Measurements from ENCODE around the gene SPTLC2.

DNA sequence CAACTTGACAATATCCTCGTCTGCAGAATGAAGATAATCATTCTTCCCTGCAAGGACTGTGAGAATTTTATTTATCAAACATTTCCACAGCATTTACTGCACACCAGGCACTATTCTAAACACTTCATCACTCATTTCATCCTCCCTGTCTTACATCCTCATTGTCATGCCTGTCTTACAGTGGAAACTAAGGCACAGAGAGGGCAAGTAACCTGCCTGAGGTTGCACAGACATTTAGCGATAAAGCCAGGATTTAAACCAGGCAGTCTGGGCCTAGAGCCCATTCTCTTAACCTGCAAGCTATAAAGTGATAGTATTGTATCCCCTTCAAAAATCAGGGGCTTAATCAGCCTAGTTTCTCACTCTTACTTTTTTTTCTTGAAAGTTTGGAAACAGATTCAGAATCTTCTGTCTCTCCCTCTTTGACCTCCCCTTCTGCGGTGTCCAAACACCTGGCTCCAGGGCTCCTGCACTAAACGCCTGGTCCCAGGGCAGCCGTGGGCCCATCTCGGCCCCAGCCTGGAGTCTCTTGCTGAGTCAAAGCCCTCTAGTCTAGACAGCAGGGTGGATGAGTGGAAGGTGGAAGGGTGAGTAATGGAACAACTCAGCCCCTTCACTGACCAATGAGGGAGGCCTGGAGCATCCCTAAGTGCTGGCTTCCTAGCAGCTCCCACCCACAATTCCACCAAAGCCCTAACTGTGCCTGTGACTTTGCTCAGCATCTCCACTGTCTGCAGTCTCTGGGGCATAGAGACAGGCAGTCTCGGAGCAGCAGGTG is 130.3 kb downstream of the SPTLC2 start:
- TF ChIP-seq, protein P1, sequence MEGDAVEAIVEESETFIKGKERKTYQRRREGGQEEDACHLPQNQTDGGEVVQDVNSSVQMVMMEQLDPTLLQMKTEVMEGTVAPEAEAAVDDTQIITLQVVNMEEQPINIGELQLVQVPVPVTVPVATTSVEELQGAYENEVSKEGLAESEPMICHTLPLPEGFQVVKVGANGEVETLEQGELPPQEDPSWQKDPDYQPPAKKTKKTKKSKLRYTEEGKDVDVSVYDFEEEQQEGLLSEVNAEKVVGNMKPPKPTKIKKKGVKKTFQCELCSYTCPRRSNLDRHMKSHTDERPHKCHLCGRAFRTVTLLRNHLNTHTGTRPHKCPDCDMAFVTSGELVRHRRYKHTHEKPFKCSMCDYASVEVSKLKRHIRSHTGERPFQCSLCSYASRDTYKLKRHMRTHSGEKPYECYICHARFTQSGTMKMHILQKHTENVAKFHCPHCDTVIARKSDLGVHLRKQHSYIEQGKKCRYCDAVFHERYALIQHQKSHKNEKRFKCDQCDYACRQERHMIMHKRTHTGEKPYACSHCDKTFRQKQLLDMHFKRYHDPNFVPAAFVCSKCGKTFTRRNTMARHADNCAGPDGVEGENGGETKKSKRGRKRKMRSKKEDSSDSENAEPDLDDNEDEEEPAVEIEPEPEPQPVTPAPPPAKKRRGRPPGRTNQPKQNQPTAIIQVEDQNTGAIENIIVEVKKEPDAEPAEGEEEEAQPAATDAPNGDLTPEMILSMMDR (IDR thresholded peaks at IDR 0.05): no peak
- TF ChIP-seq EZH2 (IDR thresholded peaks at IDR 0.05) (no peak), EZH2phosphoT487 (IDR thresholded peaks at IDR 0.05) (no peak)
